Mononuclear cell (primary cell): ENCODE results near the gene IQCH. TPM values are rescaled to one million over a fixed set of nuclear protein-coding genes. Genes with fewer than 3 reads are reported as not detected.

ENCODE experiments used
- total RNA-seq: library from RNA; depleted of rRNA; stranded (reverse); fragments of >200 nt; gene quantifications from one replicate; pipeline ENCODE4 v1.2.3, GENCODE V29; 2012

The IQCH gene
- total RNA-seq, 1 donor = 0.42 TPM

Other genes with a start within 250 kb of the IQCH start
- 36.7 TPM for gene SMAD3, start 189.2 kb upstream of the IQCH start, total RNA-seq
- 26.6 TPM for gene AAGAB, start 125 bp upstream of the IQCH start, total RNA-seq